Natural killer cell (primary cell): ENCODE data around the gene C19orf67. TPM values are rescaled to one million over a fixed set of nuclear protein-coding genes. Genes with fewer than 3 reads are reported as not detected.

Experiments used
- ATAC-seq, 3 donors: fragments of 150-1000 bp in 2 of 3; fragments of 200-7000 bp in 1 of 3; cut with Tn5 transposase; 1 replicate in 1 of 3; 2 replicates in 2 of 3; pipeline ENCODE4 v1.10.0; 2021; ENCODE audit warnings: mild to moderate bottlenecking in 2 of 3, moderate library complexity in 2 of 3
- DNase-seq, 2 donors: peaks; one replicate each; pipeline versions ENCODE4 v3.0.0 to v3.0.0-alpha.2; 2013 to 2021; ENCODE audit warnings: mixed read lengths in 1 of 2
- H3K27ac ChIP-seq: one replicate; pipeline ENCODE4 v1.5.1; 2013; ENCODE audit warnings: mild to moderate bottlenecking, low read length
- H3K27me3 ChIP-seq: one replicate; pipeline ENCODE4 v1.6.1; 2013; ENCODE audit warnings: low read length; ENCODE audit not compliant: control insufficient read depth, insufficient read depth
- H3K36me3 ChIP-seq: one replicate; pipeline ENCODE4 v1.6.1; 2013; ENCODE audit warnings: low read length; ENCODE audit not compliant: control insufficient read depth, insufficient read depth
- H3K4me1 ChIP-seq: one replicate; pipeline ENCODE4 v1.6.1; 2013; ENCODE audit warnings: low read length; ENCODE audit not compliant: control insufficient read depth, insufficient read depth
- H3K4me3 ChIP-seq: one replicate; pipeline ENCODE4 v1.5.1; 2013; ENCODE audit warnings: low read length
- H3K9me3 ChIP-seq: one replicate; pipeline ENCODE4 v1.6.1; 2013; ENCODE audit warnings: low read length; ENCODE audit not compliant: control insufficient read depth, insufficient read depth
- H3K27ac Mint-ChIP-seq, 2 donors: one replicate each; pipeline ENCODE4 v1.8.0; 2022; ENCODE audit warnings: mild to moderate bottlenecking in 2 of 2, mixed read lengths in 2 of 2, moderate library complexity in 1 of 2
- H3K27me3 Mint-ChIP-seq, 2 donors: one replicate each; pipeline ENCODE4 v1.8.0; 2022; ENCODE audit warnings: low read depth in 2 of 2, mixed read lengths in 2 of 2
- H3K36me3 Mint-ChIP-seq: one replicate; pipeline ENCODE4 v1.8.0; 2022; ENCODE audit warnings: mixed read lengths
- H3K4me1 Mint-ChIP-seq, 2 donors: one replicate each; pipeline ENCODE4 v1.8.0; 2022; ENCODE audit warnings: mixed read lengths in 2 of 2
- H3K4me3 Mint-ChIP-seq: one replicate; pipeline ENCODE4 v1.8.0; 2022; ENCODE audit warnings: mild to moderate bottlenecking, moderate library complexity, mixed read lengths
- H3K9me3 Mint-ChIP-seq, 2 donors: one replicate each; pipeline ENCODE4 v1.8.0; 2022; ENCODE audit warnings: mixed read lengths in 2 of 2
- WGBS: methylation state at CpG from one replicate; pipeline ENCODE4 v1.1.7; 2013; ENCODE audit warnings: missing lambda C conversion rate; ENCODE audit not compliant: insufficient coverage; 5-methylcytosine and 5-hydroxymethylcytosine counted together
- intact Hi-C: fragments of 100-400 bp; cut with micrococcal nuclease; formaldehyde crosslinking; loops from one replicate; pipeline ENCODE4 v1.14.2; 2022
- total RNA-seq, 4 donors: library from RNA; stranded (reverse); fragments of 120-200 nt in 1 of 4; gene quantifications; one replicate each; pipeline versions ENCODE4 v1.2.3 to v1.2.4, GENCODE V29; 2013 to 2022
- TF ChIP-seq, protein P1 (sequence below): fragments of 200-600 bp; IDR thresholded peaks from one replicate; pipeline ENCODE4 v1.8.0; 2022; ENCODE audit warnings: antibody characterized with exemption

C19orf67 gene
- total RNA-seq, 3 donors from 2014 or later (not counting 1 experiment from before 2014, with no cell fraction given): 0.35 to 0.53 TPM; not detected in 1

DNA sequence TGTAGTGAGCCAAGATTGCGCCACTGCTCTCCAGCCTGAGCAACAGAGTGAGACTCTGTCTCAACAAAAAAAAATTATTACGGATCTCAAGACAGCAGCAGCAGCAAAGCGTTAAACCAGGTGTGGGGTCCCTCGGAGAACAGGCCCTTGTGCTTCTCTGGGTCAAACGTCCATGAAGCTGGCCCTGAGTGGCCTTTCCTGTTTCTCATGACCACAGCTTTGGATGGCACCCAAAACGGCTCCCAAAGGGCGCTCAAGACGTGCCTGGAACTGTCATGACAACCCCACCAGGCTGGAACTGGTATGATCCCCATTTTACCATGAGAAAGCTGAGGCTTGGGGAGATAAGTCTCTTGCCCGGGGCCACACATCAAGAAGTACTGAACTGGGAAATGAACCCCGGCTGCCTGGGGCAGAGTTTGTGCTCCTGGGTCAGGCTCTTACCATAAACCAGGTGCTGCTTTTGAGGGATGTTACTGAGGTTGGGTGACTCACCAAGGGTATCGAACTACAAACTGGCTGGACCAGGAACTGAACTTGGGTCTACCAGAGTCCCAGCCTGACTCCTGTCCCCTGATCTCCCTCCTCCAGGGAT is 16.6 kb upstream of the C19orf67 start:
- H3K36me3 Mint-ChIP-seq: no peaks in the 10 kb centered on the region
- TF ChIP-seq, protein P1, sequence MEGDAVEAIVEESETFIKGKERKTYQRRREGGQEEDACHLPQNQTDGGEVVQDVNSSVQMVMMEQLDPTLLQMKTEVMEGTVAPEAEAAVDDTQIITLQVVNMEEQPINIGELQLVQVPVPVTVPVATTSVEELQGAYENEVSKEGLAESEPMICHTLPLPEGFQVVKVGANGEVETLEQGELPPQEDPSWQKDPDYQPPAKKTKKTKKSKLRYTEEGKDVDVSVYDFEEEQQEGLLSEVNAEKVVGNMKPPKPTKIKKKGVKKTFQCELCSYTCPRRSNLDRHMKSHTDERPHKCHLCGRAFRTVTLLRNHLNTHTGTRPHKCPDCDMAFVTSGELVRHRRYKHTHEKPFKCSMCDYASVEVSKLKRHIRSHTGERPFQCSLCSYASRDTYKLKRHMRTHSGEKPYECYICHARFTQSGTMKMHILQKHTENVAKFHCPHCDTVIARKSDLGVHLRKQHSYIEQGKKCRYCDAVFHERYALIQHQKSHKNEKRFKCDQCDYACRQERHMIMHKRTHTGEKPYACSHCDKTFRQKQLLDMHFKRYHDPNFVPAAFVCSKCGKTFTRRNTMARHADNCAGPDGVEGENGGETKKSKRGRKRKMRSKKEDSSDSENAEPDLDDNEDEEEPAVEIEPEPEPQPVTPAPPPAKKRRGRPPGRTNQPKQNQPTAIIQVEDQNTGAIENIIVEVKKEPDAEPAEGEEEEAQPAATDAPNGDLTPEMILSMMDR: no peak
- H3K36me3 ChIP-seq: peaks cover 32% of the 10 kb centered on the region

DNA sequence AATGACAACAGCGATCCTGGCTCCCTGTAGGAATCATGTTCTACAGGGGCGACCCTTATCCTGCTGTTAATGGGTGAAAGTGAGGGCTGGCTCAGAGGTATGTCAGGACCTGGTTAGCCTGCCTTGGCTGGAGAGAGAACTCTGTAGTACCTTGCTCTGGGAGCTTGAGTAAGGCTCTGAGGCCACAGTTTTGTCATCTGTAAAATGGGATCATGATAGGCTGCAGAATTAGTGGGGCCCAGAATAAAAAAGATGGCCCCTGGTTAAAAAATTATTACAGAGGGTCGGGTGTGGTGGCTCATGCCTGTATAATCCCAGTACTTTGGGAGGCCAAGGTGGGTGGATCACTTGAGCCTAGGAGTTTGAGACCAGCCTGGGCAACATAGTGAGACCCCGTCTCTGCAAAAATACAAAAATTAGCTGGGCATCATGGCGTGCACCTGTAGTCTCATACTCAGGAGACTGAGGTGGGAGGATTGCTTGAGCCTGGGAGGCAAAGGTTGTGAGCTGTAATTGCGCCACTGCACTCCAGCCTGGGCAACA is 15.5 kb upstream of the C19orf67 start:
- intact Hi-C loops: no loop called here
- TF ChIP-seq, protein P1: no peak
- H3K9me3 Mint-ChIP-seq: no peaks in the 10 kb centered on the region
- no peaks in the 10 kb centered on the region for H3K27me3 Mint-ChIP-seq
- Histone ChIP-seq H3K27ac (no peak overlapping the region), H3K4me1 (no peaks in the 10 kb centered on the region), H3K36me3 (peaks cover 36% of the 10 kb centered on the region), H3K4me3 (no peak overlapping the region), H3K9me3 (no peaks in the 10 kb centered on the region), H3K27me3 (no peaks in the 10 kb centered on the region)
- no peak overlapping the region for H3K4me3 Mint-ChIP-seq
- H3K36me3 Mint-ChIP-seq: no peaks in the 10 kb centered on the region
- ATAC-seq: no peak
- DNase-seq: no peak
- 97% methylated on average over 6 of the region's 6 CpGs for WGBS
- H3K27ac Mint-ChIP-seq: no peak overlapping the region
- no peaks in the 10 kb centered on the region for H3K4me1 Mint-ChIP-seq

More for the DNA sequence above, 16.6 kb upstream of the C19orf67 start:
- H3K9me3 Mint-ChIP-seq: no peaks in the 10 kb centered on the region
- Histone ChIP-seq H3K9me3 (no peaks in the 10 kb centered on the region), H3K4me1 (no peaks in the 10 kb centered on the region), H3K27ac (no peak overlapping the region), H3K4me3 (no peak overlapping the region), H3K27me3 (no peaks in the 10 kb centered on the region)
- no peak overlapping the region for H3K4me3 Mint-ChIP-seq
- no peak for ATAC-seq
- no peak for DNase-seq
- H3K4me1 Mint-ChIP-seq: no peaks in the 10 kb centered on the region
- intact Hi-C loops: no loop called here
- H3K27me3 Mint-ChIP-seq: no peaks in the 10 kb centered on the region
- H3K27ac Mint-ChIP-seq: no peak overlapping the region
- WGBS: 92% methylated on average over 11 of the region's 11 CpGs

DNA sequence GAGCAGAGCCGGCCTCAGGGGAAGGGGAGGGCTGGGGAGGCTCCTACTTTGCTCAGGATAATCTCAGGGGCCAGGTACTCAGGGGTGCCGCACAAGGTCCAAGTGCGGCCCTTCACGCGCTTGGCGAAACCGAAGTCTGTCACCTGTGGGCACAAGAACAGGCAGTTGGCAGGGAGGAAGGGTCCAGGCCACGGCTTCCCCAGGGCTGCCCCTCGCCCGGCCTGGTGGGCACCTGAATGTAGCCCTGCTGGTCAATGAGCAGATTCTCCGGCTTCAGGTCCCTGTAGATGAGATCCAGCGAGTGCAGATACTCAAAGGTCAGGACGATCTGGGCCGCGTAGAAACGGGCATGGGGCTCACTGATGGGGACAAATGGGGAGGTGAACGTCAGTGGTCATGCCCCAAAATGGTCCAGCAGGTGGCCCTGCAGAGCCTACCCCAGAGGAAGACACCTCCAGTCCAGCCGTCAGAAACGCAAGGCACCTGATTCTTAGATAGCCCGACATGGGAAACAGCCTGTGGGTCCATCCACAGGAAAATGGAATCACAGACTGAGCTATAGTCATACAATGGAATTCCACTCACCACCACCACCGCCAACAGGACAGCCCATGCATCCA is 12.1 kb upstream of the C19orf67 start:
- Mint-ChIP-seq H3K27me3 (no peaks in the 10 kb centered on the region), H3K9me3 (no peaks in the 10 kb centered on the region), H3K4me1 (no peaks in the 10 kb centered on the region), H3K27ac (no peak overlapping the region), H3K36me3 (no peaks in the 10 kb centered on the region), H3K4me3 (no peak overlapping the region)
- Histone ChIP-seq H3K4me3 (no peak overlapping the region), H3K9me3 (peaks cover 7% of the 10 kb centered on the region), H3K36me3 (peaks cover 23% of the 10 kb centered on the region), H3K4me1 (no peaks in the 10 kb centered on the region), H3K27ac (no peak overlapping the region), H3K27me3 (no peaks in the 10 kb centered on the region)
- intact Hi-C loops: no loop called here
- 96% methylated on average over 21 of the region's 21 CpGs for WGBS
- ATAC-seq: no peak
- DNase-seq: no peak
- TF ChIP-seq, protein P1: no peak
